GM19035 (cell line): ENCODE data around the gene AGFG2.
"Not testable (repeated sequence)": the region's sequence is repeated elsewhere in the genome, so short reads cannot be mapped to it uniquely, and the experiment has no call there.

Experiments used
- ATAC-seq: cut with Tn5 transposase; IDR thresholded peaks from one replicate; pipeline ENCODE4 v1.9.1; 2021; ENCODE audit not compliant: unreplicated experiment

Gene AGFG2, protein sequence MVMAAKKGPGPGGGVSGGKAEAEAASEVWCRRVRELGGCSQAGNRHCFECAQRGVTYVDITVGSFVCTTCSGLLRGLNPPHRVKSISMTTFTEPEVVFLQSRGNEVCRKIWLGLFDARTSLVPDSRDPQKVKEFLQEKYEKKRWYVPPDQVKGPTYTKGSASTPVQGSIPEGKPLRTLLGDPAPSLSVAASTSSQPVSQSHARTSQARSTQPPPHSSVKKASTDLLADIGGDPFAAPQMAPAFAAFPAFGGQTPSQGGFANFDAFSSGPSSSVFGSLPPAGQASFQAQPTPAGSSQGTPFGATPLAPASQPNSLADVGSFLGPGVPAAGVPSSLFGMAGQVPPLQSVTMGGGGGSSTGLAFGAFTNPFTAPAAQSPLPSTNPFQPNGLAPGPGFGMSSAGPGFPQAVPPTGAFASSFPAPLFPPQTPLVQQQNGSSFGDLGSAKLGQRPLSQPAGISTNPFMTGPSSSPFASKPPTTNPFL

DNA sequence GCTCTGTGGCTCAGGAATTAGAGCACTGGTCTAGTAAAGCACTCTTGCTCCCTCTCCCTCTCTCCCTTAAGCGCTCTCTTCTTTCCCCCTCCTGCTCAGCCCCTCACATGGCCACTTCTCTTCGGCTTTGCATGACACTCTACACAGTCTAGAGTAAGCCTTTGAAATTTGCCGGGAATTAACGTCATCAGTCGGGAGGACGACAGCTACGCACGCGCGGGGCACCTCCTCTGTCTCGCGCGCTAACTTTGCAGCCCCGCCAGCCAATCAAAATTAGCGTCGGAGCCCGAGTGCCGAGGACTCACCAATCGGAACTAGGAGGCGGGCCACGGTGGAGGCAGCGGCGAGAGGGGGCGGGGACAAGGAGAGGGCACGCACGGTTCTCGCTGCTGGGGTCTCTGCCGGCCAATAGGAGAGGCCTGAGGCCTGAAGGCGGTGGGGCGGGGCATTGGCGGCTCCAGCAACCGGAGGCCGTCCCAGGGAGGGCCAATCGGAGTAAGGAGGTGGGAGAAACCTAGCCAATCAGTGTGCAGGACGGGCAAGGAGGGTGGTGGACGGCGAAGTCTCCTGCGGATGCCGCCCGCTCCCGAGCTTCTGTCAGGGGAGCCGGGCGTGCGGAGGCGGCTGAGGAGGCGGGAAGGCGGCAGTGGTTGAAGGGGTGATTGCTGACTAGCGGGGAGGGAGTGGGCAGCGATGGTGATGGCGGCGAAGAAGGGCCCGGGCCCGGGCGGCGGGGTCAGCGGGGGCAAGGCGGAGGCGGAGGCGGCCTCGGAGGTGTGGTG is at the start of gene AGFG2:
Gene AGFG2, plus strand, starts transcription at position 550 of the 782 bp plus-strand sequence. Its CDS starts 144 bp downstream, at position 694.
- ATAC-seq: peak; percentile 96

DNA sequence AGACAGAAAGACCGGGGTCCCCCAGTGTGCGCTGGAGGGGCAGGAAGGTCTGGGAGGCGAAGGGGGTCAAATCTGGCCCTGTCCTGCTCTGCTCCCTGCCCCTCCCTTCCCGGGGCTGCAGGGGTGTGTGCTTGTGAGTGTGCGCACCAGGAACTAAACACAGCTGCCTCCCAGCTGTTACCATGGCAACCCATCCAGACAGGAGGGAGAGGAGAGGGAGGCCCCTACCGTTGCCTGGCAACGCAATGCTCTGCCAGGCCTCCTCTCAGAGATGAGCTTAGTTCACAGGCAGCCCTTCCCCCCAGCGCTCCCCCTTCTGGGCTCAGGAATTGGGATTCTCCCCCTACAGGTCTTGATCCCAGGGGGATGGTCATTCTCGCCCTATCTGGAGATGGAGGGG is 49.2 kb upstream of the AGFG2 start:
- ATAC-seq: no peak

DNA sequence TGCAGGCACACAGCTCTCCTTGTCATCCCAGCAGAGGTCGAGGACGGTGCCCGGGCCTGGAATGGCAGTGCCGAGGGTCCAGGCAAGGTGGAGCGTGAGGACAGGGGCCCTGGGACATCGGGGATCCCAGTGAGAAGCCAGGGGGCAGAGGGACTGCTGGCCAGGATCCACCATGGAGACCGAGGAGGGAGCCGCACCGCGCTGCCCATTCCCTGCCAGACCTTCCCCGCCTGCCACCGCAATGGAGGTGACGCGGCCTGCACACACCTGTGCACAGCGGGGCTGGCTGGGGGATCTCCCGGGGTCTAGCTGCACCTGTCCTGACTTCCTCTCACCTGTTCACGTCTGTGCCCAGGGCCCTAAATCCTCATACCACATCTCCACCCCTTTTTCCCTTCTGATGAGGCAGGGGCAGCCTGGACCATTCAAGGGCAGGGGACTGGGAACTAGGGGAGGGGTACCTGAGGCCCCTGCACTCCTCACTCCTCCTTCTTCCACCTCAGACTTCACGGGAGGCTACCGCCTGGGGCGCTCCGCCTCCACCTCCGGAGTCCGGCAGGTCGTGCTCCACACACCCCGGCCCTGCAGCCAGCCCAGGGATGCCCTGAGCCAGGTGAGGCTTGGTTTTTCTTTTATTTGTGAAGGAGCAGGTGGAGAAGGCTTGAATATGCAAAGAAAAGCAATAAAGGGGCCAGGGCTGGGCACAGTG is 48.4 kb upstream of the AGFG2 start:
- no peak for ATAC-seq

DNA sequence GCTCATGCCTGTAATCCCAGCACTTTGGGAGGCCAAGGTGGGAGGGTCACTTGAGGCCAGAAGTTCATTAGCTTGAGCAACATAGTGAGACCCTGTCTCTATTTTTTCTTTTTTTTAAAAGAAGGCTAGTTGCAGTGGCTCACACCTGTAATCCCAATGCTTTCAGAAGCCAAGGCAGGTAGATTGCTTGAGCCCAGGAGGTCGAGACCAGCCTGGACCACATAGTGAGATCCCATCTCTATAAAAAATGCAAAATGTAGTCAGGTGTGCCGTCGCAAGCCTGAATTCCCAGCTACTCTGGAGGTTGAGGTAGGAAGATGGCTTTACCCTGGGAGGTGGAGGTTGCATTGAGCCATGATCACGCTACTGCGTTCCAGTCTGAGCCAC is 47.8 kb upstream of the AGFG2 start:
- no peak for ATAC-seq

DNA sequence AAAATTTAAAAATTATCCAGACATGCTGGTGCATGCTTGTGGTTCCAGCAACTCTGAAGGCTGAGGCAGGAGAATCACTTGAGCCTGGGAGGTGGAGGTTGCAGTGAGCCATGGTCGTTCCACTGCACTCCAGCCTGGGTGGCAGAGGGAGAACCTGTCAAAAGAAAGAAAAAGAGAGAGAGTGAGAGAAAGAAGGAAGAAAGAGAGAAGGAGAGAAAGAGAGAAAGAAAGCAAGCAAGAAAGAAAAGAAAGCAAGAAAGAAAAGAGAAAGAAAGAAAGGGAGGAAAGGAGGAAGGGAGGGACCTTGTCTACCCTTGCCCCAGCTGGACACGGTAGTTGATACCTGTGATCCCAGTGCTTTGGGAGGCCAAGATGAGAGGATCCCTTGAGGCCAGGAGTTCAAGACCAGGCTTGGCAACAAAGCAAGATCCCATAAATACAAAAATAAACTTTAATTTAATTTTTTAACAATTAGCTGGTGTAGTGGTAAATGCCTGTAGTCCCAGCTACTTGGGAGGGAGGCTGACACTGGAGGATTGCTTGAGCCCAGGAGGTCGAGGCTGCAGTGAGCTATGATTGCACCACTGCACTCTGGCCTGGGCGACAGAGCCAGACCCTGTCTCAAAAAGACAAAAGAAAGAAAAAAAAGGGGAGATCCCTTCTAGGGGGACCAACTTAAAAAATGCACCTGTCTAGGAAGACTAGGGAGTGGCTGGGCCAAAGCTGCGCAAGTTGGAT is 46.1 kb upstream of the AGFG2 start:
- no peak for ATAC-seq

DNA sequence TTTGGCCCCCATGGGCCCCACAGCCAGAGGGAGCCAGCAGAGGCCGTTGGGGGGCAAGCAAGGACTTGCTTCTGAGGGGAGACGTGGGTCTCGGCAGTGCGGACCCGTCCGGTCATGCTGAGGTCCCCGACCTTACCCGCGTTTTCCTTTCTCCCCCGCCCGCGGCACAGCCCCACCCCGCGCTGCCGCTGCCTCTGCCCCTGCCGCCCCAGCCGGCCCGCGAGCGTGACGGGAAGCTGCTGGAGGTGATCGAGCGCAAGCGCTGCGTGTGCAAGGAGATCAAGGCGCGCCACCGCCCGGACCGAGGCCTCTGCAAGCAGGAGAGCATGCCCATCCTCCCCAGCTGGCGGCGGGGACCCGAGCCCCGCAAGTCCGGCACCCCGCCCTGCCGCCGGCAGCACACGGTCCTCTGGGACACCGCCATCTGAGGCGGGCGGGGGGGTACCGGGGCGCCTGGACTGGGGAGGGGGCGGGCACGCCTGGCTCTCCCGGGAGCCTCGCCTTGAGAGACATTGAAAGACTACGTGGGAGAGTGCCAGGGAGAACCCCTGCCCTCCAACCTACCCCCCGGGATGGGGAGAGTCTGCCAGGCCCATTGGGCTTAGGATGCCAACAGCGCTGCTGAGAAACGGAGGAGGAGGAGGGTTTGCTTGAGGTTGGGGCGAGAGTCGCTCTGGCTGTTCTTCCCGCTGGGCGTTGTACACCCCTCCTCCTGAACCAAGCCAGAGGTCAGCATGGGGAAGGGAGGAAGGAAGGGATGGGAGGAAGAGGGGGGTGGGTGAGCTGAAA is 45.3 kb upstream of the AGFG2 start:
- no peak for ATAC-seq

DNA sequence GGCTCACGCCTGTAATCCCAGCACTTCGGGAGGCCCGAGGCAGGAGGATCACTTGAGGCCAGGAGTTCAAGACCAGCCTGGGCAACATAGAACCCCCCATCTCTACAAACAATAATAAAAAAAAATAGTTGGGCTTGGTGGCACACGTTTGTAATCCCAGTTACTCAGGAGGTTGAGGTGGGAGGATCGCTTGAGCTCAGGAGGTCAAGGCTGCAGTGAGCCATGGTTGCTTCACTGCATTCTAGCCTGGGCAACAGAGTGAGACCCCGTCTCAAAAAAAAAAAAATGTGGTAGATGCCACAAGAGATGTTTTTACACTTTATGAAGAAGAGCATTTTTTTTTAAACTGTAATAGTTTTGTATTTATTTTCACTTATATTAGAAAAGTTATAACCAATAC is 42.5 kb upstream of the AGFG2 start:
- no peak for ATAC-seq

DNA sequence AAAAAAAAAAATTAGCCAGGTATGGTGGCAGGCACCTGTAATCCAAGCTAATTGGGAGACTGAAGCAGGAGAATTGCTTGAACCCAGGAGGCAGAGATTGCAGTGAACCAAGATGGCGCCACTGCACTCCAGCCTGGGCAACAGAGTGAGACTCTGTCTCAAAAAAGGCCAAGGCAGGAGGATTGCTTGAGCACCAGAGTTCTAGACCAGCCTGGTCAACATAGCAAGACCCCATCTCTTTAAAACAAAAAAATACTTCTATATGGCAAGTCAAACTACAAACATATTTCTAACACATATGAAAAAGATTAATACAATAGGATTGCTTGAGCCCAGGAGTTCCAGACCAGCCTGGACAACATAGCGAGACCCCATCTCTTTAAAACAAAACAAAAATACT is 38.3 kb upstream of the AGFG2 start:
- ATAC-seq: not testable (repeated sequence)

DNA sequence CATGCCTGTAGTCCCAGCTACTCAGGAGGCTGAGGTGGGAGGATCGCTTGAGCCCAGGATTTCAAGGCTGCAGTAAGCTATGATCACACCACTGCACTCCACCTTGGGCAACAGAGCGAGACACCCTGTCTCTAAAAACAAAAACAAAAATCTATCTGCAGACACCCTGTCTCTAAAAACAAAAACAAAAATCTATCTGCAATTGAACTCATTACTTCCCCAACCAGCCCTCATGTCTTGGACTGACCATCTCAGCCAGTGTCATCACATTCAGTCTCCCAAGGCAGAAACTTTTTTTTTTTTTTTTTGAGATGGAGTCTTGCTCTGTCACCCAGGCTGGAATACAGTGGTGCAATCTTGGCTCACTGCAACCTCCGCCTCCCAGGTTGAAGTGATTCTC is 35.0 kb upstream of the AGFG2 start:
- not testable (repeated sequence) for ATAC-seq

DNA sequence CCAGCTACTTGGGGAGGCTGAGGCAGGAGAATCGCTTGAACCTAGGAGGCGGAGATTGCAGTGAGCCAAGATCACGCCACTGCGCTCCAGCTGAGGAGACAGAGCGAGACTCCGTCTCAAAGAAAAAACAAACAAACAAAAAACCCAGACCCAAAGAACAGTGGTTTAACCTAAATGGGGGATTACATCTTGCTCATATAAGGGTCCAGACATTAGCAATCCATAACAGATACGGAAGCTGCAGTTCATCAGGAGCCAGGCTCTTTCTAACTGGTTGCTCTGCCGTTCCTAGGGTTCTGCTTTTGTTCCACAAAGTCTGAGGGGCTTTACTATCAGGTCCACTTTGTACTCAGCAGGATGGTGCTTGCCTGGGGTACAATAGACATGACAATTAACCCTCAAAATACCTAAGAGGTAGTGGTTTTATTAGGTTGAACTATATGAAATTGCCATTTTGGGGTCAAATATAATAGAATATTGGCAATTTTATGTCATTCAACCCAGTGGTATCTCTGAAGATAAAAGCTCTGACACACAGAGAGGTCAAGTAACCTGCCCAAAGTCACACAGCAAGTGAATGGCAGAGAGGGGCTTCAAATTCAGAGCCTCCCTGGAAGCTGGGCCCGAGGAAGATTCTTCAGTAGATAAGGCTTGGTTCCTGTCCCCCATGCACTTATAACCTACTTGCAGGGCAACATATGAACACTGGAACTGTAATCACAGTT is 34.0 kb upstream of the AGFG2 start:
- ATAC-seq: no peak

DNA sequence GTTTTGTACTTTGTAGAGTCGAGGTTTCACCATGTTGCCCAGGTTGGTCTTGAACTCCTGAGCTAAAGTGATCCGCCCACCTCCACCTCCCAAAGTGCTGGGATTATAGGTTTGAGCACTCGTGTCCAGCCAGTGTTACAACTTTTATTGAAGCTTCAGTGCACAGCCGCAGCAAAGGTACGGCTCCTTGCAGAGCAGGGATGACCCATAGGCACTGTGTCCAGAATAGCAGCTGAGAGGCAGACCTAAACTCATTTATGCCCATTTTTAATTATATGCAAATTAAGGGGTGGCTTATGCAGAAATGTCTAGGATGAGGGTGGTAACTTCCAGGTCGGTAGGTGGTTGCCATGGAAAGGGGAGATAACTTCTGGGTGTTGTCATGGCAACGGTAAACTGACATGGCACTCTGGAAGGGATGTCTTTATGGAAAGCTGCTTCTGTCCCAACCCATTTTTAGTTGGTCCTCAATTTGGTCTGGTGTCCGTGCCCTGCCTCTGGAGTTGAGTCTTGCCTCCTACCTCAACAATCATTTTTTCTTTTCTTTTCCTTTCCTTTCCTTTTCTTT is 32.6 kb upstream of the AGFG2 start:
- ATAC-seq: no peak

DNA sequence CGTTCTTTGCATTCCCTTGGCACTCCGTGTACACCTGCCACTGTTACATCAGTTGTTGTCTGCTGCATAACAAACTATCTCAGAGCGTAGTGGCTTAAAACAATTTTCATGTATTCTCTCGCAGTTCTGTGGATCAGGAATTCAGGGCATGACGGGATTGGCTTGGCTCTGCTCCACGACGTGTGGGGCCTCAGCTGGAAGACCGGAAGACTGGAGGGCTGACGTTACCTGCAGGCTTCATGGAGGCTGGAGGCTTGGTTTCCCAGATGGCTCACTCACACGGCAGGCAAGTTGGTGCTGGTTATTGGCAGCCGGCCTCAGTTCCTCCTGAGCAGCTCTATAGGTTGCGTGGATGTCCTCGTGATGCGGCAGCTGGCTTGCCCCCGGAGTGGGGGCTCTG is 29.8 kb upstream of the AGFG2 start:
- no peak for ATAC-seq

DNA sequence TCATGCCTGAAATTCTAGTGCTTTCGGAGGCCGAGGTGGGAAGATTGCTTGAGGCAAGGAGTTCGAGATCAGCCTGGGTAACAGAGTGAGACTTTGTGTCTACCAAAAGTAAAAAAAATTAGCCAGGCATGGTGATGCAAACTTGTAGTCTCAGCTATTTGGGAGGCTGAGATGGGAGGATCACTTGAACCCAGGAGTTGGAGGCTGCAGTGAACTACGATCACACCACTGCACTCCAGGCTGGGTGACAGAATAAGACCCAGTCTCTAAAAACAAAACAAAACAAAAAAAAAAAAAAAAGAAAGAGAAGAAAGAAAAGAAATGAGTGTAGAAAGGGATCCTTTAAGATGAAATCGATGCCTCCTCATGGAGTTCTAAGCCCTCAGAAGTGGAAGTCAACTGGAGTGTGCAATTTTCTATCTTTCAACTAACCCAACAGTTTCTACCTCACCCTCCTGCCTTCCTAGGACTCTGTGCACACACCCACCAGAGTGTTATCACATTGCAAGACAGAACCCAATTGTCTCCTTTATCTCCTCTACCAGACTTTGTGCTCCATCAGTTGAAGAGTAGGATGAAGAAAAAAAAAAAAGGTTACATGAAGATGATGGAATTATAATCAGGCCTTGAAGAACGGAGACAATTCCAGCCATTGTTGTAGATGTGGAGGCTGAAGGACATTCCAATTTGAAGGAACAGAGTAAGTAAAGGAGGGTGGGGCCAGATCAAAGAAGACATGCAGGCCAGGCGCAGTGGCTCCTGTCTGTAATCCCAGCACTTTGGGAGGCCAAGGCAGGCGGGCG is 28.4 kb upstream of the AGFG2 start:
- no peak for ATAC-seq

DNA sequence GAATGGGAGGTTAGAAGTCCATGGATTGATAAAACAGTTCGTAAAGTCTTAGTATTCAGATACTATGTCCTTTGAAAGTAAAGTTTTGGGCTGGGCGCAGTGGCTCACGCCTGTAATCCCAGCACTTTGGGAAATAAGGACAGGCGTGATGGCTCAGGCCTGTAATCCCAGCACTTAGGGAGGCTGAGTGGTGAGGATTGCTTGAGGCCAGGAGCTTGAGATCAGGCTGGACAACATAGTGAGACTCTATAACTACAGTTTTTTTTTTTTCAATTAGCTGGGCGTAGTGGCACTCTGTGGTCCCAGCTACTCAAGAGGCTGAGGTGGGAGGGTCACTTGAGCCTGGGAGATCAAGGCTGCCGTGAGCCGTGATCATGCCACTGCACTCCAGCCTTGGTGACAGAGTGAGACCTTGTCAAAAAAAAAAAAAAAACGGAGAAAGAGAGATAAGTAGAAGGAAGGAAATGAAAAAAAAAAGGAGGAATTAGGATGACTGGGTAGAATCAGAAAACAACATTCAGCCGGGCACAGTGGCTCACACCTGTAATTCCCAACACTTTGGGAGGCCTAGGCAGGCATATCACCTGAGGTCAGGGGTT is 25.7 kb upstream of the AGFG2 start:
- ATAC-seq: no peak

DNA sequence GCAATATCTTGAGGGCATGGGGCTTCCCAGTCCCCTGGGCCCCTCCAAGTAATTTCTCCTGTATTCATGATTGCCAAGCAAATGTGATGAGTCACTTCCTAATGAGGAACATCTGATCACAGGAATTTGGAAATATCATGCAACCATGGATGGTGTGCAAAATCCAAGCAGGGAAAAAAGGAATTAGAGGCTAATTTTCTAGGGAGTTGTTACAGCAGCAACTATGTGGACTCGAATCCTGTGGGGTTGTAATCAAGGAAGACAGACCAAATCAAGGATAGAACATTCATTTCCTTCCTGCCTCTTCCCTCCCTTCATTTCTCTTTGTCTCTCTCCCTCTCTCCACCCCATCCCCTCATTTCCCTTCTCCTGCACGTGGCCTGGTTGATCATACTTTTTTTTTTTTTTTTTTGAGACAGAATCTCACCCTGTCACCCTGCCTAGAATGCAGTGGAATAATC is 23.9 kb upstream of the AGFG2 start:
- no peak for ATAC-seq

DNA sequence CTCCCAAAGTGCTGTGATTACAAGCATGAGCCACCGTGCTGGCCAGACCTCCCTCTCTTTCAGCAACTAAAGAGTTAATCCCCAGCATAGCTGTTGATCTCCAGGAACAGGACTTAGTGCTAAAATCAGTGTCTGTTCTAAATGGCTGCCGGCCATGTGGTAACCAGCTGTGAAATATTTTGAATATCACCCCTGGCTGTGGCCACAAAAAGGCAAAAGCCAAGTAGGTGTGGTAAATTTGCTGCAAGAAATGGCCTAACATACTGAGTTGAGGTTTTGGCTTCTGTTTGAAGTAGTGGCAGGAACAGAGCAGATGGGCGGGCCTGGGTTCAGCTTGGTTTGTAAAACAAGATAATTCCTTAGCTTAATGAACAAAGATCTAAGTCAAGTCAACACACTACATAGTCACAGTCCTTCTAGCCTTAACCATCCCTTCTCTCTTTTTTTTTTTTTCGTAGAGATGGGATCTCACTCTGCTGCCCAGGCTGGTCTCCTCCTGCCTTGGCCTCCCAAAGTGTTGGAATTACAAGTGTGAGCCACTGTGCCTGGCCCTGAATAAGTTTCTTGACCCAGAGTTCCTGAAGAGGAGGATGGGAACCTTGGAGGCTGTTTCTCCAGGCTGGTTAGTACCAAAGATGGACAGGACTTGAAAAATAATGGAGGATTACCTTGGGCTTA is 22.7 kb upstream of the AGFG2 start:
- no peak for ATAC-seq

DNA sequence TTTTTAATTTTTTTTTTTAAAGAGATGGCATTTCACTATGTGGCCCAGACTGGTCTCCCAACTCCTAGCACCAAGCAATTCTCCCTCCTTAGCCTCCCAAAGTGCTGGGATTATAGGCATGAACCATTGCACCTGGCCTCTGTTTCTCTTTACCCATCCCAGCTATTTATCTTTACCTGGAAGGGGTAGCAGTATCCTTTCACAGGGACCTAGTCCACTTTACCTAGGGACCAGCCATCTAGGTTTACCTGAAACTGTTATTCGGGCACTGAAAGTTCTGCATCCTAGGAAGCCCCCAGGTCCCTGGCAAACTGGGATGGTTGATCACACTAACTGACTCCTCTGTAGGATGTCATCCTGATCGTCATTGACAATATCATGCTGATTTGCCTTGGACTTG is 21.7 kb upstream of the AGFG2 start:
- no peak for ATAC-seq
